GM18511 (cell line): Measurements from ENCODE around the gene SYNM.

ENCODE experiments used
- ATAC-seq: cut with Tn5 transposase; IDR thresholded peaks from one replicate; pipeline ENCODE4 v1.9.1; 2021; ENCODE audit warnings: mild to moderate bottlenecking, moderate library complexity; ENCODE audit not compliant: unreplicated experiment

Gene SYNM

DNA sequence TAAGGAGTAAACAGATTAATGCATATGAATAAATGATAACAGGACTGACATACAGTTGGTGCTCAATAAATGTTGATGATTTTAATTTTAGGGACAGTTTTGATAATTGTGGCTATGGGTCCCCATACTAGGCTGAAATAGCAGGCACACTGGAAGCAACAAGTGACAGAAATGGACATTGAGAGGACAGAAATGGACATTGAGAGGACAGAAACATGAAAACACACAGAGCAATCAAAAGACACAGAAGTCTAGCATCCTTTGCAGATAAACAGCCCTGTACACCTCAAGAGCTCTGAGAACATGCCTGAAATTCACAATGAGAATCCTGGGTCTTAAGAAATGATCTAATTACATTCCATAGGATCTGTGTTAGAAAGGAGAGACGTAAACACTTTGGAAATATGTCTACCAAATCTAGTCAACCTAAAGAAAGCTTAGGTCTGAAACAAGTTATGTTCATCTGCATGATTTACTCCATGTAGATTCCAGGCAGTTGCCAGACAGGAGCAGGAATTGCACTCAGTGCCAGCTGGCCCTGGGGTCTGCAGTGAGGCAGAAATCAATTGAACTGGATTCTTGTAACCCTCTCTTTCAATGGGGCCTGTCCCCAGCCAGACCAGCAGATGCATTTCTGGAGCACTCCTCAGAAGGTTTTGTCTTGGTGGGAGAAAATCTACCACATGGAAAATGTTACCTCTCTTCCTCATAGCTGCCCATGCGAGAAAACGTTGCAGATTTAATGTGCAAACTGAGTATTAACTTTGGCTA is 60.3 kb downstream of the SYNM start:
- ATAC-seq = no peak

DNA sequence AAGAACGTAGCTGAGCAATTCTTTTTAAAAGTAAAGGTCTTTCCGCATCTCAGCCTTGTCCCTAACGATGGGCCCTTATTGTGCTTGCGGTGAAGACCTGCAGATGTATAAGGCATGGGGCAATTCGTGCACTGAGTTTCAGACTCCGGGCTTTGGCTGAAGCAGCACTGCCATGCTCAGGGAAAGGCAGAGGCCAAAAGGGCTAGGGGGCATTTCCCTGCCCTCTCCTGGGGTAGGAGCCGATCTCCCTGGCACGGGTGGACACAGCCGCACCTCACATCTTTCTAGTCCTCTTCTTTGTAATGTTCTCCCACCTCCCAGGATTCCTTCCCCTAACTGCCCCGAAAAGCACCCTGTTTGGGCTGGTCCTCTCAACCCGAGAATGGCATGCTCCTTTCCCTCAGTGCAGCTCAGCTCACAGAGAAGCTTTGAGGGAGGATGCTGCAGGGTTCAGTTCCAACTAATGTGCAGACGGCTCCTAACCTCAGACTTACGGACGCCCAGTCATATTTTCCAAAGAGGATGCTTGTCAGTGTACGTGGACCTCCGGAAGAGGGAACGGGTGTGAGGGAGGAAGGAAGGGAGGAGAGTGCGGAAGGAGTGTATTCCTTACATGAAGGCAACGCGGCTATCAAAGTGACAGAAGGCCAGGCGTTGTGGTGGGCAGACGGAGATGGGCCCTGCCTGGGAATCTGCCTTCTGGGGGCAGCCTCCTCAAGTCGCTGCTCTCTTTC is 61.2 kb downstream of the SYNM start:
- no peak for ATAC-seq

DNA sequence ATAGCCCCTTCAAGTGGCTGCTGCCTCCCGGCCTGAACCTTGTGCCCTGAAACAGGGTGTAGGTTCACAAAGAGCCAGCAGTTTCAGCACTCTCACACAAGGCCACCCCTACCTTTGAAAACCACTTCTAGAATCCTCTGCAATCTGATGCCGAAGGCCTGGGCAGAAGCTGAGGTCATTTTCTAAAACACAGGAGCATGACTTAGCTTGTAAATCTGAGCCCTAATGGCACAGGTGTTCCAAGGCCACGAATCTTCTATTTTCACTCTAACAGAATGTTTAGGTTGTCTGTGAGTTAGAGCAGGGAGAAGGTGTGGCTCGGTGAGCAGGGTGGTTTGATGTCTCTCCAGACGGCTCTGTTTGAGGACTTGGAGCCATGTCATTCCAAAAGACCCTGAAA is 62.3 kb downstream of the SYNM start:
- no peak for ATAC-seq

DNA sequence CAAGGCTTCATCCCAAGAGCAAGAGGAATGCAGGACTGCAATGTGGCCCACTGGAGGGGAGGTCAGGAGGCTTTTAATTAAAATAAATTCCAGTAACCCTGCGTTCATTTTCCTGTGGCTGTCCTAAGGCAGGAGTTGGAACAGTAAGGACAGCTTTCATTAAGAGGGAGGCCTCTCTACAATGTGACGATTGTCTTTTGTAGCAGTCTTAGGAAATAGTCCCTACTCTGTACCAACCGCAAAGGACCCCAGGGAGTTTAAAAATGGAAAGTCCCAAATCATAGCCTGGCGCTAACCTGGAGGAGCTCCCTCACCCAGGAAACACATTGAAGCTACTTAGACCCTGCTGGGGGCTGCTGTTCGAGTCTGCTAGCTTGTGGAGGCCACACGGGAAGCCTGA is 62.8 kb downstream of the SYNM start:
- peak; percentile 67 for ATAC-seq

DNA sequence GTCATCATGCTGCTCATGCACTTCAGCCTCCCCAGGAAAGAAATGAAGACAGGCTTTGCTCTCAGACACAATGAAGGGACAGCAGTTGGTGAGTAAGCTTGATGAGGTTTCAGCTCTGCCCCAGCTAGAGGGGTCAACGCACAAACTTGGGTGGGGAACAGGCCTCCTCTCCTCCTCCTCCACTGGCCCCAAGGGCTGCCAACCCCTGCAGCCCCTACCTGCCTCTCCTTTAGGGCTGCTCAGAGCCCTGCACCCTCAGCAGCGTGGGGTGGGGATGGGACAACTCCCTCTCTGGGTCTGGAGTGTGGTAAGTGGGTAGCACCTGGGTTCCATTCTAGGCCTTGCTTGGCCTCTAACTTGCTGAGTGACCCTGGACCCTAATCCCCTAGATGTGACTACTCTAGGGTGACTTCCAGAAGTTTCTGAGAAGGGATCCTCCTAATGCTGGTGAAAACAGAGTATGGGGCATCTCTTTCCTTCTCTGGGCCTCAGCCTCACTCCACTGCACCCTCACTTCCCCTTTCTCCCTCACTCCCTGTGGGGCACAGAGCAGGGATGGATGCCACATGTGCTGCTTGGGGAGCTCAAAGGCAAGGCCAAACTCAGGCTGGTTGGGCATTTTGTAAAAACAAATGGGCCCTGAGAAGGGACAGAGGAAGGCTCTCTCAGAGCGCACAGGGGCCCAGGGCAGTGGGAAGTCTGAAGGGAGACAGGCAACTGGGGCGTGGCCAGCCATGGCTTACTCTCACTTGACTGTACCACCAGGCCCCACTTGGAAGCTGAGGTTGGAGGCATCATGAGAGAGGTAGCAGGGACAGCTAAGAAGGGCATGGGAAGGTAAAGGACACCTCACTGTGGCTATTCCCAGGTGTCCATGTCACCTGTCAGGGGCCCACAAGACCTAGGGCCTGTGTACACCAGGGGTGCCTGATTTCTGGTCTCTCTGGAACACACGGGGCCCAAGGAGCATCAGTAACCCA is 64.0 kb downstream of the SYNM start:
- no peak for ATAC-seq

DNA sequence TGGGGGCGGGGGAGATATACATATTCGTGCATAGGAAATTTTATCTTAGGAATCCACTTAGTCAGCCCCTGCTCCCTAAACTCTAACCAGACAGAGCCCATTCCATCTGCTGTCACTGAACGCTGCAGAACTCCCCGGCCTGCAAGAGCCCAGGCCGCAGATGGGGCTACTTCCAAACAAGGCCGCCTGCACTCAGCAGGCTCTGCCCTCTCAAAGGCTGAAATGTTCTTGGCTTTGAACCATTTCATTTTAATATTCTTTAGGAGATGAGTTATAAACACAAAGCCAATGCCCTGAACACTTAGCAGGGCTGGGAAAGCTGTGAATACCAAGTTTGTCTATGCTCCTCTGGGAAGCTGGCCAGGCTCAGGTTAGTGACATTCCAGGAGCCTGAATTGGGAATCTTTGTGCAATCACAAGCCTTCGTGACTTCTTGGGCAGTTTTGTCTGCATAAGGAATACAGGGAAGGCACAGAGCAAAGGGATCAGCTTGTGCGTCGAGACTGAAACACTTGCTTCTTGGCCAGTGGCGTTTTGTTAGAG is 65.0 kb downstream of the SYNM start:
- no peak for ATAC-seq

DNA sequence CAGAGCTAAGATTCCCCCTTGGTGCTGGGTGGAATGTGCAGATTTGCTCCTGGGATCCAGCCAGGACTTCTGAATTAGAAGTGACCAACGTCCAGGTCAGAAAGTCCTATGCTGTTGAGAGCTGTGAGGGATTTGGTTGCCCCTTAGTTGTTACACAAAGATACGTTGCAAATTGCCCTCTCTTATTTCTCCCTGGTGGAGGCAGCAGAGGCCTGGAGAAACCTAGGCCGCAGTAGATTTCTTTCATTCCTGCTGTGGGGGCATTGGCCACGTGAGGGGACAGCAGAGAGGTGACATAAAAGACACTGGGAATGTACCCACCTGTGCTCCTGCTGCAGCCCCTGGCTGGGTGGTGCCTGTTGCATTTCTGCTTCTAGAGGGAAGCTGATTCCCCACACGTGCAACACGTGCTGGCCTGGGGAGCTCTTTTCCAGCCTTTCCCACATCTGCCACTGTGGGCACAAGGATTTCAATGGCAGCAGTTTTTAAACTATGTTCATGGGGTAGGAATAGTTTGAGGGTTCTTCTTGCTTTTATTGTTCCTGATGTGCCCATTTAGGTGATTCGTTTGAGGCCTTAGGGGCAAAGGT is 65.7 kb downstream of the SYNM start:
- ATAC-seq = no peak

DNA sequence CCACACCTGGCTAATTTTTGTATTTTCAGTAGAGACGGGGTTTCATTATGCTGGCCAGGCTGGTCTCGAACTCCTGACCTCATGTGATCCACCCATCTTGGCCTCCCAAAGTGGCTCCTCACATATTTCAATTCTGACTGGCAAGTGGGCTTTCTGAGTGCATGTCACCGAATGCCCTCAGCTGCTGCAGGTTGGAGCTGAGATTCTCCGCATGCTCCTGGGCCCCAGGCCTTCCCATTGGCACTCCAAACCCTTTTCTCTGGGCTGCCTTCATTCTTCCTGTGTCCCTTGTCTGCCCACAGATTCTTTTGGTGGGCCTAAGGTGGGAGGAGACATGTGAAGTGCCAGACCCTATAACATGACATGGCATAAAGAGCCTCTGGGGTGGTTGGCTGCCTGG is 67.3 kb downstream of the SYNM start:
- no peak for ATAC-seq

DNA sequence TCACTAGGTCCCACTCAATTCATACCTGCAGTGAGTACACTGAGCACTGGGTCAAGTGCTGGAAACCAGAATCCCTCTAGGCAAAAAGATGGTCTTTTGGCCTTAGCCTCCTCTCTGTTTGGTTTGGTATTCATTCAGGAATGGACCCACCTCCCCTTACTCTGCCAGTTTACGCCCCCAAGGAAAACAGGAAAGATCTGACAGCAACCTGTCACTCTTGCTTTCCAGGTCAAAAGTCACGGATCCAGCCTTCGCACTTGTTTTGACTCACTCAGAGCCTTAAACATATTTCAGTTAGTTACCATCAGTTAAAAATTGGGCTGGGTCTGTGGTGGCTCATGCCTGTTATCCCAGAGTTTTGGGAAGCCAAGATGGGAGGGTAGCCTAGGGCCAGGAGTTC is 68.1 kb downstream of the SYNM start:
- no peak for ATAC-seq

DNA sequence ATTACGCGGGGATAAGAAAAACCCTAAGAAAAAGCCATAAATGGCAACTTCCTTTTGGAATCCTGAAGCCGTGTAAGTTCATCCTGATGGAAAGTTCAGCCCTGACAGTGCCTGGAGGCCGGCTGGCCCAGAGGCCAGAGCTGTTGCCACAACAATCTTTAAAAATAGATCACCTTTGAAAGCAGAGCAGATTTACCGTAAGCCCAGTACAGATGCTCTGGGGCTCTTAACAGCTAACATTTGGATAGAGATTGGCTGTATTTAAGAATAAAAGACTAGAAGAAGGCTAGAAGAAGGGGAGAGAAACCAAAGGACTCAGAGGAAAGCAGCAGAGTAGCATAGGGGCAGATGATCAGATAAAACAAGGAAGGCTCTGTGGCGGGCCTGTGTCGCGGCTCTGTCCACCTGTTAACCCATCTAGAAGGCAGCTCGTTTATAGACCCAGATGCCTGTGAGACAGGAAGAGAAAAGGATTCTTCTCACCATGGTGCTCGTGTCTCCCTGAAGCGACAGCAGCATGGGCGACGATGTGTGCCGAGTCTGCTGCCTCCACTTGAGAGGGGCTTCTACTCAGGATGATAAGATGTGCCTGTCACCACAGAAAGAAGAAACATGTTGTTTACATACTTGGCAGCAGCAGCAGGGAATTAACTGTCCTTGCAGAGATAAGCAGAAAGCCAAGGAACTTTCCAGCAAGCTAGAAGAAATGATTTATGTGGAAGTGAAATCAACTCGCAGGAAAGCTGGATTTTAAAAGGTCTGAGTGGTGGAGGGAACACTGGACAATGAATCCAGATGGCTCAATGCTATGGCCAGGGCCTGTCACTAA is 69.9 kb downstream of the SYNM start:
- no peak for ATAC-seq

DNA sequence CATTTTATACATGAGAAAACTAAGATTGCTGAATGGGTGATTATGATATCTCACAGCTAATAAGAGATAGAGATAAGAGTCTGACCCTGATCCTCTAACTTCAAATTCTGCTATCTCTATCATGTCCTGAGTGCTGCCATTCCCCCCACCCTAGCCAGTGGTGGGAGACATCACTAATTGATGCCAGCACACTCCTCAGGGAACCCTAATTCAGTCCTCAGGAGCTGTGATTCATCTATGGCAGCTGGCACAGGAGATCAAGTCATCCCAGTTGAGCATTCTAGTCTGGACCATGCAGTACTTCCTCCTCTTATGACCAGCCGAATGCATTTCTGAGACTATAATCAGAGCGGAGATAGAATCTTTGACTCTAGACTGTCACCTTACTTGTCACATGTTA is 71.9 kb downstream of the SYNM start:
- ATAC-seq = no peak

DNA sequence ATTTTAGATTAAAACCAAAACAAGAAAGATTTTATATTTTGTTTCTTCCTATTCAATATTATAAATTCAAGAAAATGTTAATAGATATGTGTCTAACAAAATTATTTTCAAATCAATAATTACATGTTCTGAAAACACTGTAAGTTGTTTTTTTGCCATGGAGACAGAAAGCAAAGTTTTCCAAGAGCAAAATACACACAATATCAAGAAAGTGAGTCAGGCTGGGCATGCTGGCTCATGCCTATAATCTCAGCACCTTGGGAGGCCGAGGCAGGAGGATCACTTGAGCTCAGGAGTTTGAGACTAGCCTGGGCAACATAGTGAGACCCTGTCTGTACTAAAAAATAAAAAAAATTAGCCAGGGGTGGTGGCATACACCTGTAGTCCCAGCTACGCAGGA is 72.8 kb downstream of the SYNM start:
- no peak for ATAC-seq

DNA sequence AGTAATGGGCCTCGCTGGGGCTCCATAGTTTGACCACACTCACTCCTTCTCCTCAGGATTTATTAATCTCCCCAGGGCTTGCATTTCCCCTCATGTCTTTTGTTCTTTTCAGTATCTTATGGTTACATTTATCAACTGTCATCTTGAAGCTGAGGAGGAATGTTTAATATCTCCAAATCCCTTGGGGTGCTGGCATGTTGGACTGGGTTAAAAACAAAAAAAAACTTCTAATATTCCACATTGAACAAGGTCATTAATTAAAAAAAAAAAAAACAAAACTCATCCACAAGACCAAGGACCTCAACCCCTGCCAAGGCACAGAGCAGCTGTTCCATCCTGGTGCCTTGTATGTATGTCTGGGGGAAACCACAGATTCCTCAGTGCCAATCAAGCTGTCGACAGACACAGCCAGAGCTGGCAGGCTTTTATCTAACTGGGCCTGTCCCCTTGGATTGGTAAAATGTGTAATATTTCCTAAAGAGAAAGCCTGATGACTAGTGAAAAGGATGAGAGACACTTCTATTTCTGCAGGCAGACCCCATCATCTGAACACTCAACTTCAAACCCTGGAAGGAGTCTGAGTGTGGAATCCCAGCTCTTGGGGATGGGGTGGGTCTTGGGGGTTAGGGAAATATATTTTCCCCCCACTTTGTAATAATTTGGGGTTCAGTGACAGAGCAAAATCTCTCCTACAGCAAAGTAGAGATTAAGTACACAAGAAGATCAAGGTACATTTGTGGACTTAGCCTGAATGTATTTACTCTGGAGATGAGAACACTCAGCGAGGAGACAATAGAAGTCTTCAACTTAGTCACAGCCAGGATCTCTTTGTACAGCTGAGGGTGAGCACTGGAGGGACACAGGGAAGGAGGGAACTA is 75.4 kb downstream of the SYNM start:
- ATAC-seq = no peak

DNA sequence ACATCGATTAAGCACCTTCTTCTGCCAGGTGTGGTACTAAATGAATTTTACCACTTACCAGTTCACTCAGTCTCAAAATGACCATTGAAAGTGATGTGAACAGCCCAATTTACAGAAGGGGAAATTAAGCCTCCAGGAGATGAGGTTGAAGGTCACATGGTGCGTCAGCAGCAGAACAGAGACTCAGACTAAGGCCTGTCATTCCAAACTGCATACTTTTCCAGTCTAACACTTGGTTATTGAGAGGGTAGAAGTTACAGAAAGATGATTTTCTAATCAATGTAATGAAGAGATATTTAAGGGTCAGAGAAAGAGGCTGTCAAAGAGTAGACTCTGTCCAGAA is 76.1 kb downstream of the SYNM start:
- ATAC-seq = no peak

DNA sequence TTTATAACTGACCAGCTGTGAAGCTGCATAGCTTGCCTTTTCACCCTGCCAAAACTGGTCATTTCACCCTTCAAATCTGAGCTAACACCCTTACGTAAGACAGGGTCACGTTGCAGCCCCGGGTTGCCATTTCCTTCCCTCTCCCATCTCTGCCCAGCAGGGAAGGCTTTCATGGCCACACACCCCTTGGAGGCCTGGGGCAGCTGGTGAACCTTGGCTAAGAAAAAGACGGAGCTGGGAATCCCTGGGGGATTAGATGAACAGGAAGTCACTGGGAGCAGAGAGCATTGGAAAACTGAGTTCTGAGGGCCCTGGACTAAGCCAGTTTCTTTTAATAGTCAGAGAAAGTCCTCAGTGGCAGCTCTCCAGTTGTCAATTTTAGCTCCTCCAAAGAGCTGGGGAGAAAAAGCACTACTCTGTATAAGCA is 76.7 kb downstream of the SYNM start:
- no peak for ATAC-seq

DNA sequence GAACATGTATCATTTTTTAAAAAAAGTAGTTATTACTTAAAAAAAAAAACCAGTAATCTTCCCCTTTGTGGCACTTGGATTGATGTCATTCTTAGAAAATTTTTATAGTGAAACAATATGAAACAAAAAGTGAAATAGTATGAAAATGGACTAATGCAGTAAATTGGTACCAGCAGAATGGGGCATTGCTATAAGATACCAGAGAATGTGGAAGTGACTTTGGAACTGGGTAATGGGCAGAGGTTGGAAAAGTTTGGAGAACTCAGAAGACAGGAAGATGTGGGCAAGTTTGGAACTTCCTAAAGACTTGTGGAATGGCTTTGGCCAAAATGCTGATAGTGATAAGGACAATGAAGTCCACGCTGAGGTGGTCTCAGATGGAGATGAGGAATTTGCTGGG is 77.9 kb downstream of the SYNM start:
- ATAC-seq = no peak
